ENCODE results near the gene UBIAD1.

DNA sequence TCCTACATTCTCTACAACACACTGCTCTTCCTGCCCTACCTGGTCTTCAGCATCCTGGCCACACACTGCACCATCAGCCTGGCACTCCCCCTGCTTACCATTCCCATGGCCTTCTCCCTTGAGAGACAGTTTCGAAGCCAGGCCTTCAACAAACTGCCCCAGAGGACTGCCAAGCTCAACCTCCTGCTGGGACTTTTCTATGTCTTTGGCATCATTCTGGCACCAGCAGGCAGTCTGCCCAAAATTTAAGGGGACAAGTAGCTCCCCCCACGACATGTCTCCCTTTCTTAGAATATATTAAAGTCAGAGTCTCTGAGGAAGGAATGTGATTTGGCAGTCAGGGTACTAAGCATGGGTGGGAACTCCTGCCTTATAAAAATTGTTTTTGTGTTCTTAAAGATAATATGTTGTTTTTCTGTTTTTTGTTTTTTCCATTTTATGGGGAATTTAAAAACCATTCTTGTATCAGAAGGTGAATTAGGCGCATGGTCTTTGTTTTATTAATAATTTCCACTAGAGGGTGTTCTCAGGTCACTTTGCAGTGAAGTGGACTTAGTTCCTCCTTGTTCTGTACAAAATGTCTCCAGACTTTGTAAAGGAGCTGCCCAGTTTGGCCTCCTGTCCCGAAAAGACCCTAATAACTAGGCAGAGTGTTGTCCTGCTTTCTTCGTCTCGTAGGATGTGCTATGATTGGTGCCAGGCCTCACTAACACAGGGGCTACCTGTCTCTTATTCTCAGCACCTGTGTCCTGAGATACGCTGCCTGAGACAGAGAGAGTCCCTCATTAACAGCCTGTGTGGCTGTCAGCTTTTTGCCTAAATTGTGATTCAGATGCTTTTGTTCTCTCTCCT lies 13.1 kb downstream of the UBIAD1 start:
- no peak for TF ChIP-seq MYC (IDR thresholded peaks at IDR 0.05; ENCODE audit: insufficient read depth, insufficient read length, insufficient replicate concordance, low read length, severe bottlenecking)
- TF ChIP-seq CHD4 (IDR thresholded peaks at IDR 0.05), result no peak
- TF ChIP-seq ZNF24 (IDR thresholded peaks at IDR 0.05), result no peak
- TF ChIP-seq SIX5 (IDR thresholded peaks at IDR 0.05; ENCODE audit: low read depth, low read length, severe bottlenecking), result no peak
- no peak for TF ChIP-seq BRCA1 (IDR thresholded peaks at IDR 0.05; ENCODE audit: low read depth, low read length)

Data from GM12878 (cell line).